ENCODE data around the gene PSEN2. TPM values are rescaled to one million over a fixed set of nuclear protein-coding genes. Genes with fewer than 3 reads are reported as not detected.
A peak's percentile ranks its signal among the peaks of the same experiment; 100 is the strongest.

Gene PSEN2
- total and polyA plus RNA-seq, 9 of the 15 experiments (the other 6 are each of a cell fraction or from before 2014, with no cell fraction given) = 2.3 to 21.5 (median 13.7) TPM

- TF ChIP-seq ZNF512 (tag; IDR thresholded peaks at IDR 0.05) (no peak), ELF1 (tag; IDR thresholded peaks at IDR 0.05) (peak; percentile 53; the same call in 1 of the 2 replicates), CUX1 (CRISPR knock-in tag; IDR thresholded peaks at IDR 0.05) (0 out of 2 replicates have a peak, but pooled peaks have one; percentile 26), PBX2 (CRISPR knock-in tag; IDR thresholded peaks at IDR 0.05; ENCODE audit: low read depth) (no peak), PBX2 (tag; conservative IDR thresholded peaks at IDR 0.05; ENCODE audit: low read depth) (no peak), PKNOX1 (IDR thresholded peaks at IDR 0.05) (no peak), ZNF449 (CRISPR knock-in tag; IDR thresholded peaks at IDR 0.05) (no peak), ATF4 (CRISPR knock-in tag; IDR thresholded peaks at IDR 0.05) (no peak), ZNF696 (CRISPR knock-in tag; conservative IDR thresholded peaks at IDR 0.05) (no peak)
These were observed 67.7 kb downstream of the PSEN2 start (continued) for GRCh38 chr1:226937940-226938725.
